Stimulated activated CD4-positive, alpha-beta T cell treated with anti-CD3 and anti-CD28 coated beads, TNF-alpha, amount 100 ng/mL, for 48 hours (primary cell): Measurements from ENCODE around the gene SLC2A13.
A peak's percentile ranks its signal among the peaks of the same experiment; 100 is the strongest.

ENCODE experiments used
- DNase-seq, 3 donors: peaks; one replicate each; pipeline ENCODE4 v3.0.0-alpha.2; 2020; ENCODE audit warnings: low read depth in 3 of 3

SLC2A13 gene

GRCh38 chr12:39993268-39993667 lies 112.6 kb downstream of the SLC2A13 start:
- no peak for DNase-seq

- peak in 2 of 3 donors; percentile 24 to 26 for DNase-seq
Measured at GRCh38 chr12:39990122-39991101, 115.5 kb downstream of the SLC2A13 start.

- no peak for DNase-seq
Measured at GRCh38 chr12:39989501-39989900, 116.4 kb downstream of the SLC2A13 start.

GRCh38 chr12:39988574-39988973 lies 117.3 kb downstream of the SLC2A13 start:
- DNase-seq: no peak

GRCh38 chr12:39986674-39987073 lies 119.2 kb downstream of the SLC2A13 start:
- no peak for DNase-seq

- no peak for DNase-seq
Measured at GRCh38 chr12:39984670-39985069, 121.2 kb downstream of the SLC2A13 start.

- no peak for DNase-seq
Measured at GRCh38 chr12:39975374-39975918, 130.4 kb downstream of the SLC2A13 start.

GRCh38 chr12:39972119-39972518 lies 133.8 kb downstream of the SLC2A13 start:
- DNase-seq: no peak

- DNase-seq: no peak
Measured at GRCh38 chr12:39971348-39971747, 134.5 kb downstream of the SLC2A13 start.

- DNase-seq: no peak
Measured at GRCh38 chr12:39966721-39967120, 139.2 kb downstream of the SLC2A13 start.

- DNase-seq: no peak
Measured at GRCh38 chr12:39966256-39966655, 139.6 kb downstream of the SLC2A13 start.

GRCh38 chr12:39959467-39959866 lies 146.4 kb downstream of the SLC2A13 start:
- no peak for DNase-seq

GRCh38 chr12:39959031-39959430 lies 146.8 kb downstream of the SLC2A13 start:
- no peak for DNase-seq

GRCh38 chr12:39958377-39958776 lies 147.5 kb downstream of the SLC2A13 start:
- no peak for DNase-seq

- DNase-seq: no peak
Measured at GRCh38 chr12:39956725-39957124, 149.2 kb downstream of the SLC2A13 start.

- no peak for DNase-seq
Measured at GRCh38 chr12:39946361-39947280, 159.3 kb downstream of the SLC2A13 start.

GRCh38 chr12:39937119-39937518 lies 168.8 kb downstream of the SLC2A13 start:
- DNase-seq: no peak

GRCh38 chr12:39935839-39936238 lies 170.0 kb downstream of the SLC2A13 start:
- no peak for DNase-seq

- no peak for DNase-seq
Measured at GRCh38 chr12:39935275-39935674, 170.6 kb downstream of the SLC2A13 start.

GRCh38 chr12:39931857-39932256 lies 174.0 kb downstream of the SLC2A13 start:
- DNase-seq: no peak

- DNase-seq: no peak
Measured at GRCh38 chr12:39931231-39931630, 174.7 kb downstream of the SLC2A13 start.

GRCh38 chr12:39930101-39930500 lies 175.8 kb downstream of the SLC2A13 start:
- no peak for DNase-seq
